ENCODE data around the gene PTPRA.
A peak's percentile ranks its signal among the peaks of the same experiment; 100 is the strongest.
"Not testable (repeated sequence)": the region's sequence is repeated elsewhere in the genome, so short reads cannot be mapped to it uniquely, and the experiment has no call there.

Gene PTPRA

DNA sequence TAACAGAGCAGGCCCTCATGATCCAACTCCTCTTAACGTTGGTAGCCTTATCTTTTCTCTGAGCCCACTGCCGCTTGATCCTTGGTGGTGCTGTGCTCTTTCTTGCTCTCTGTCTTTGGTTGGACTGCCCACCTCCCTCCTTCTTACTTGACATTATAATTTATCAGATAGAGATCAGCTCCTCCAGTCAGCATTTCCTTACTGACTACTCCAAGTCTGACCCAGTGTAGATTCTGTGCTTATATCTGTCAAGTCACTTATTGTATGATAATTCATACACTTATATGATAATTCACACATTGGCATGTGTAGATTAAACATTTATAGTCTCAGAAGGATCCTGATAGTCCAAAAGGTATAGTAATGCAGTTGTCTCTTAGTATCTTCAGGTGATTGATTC lies 18.1 kb downstream of the PTPRA start:
- no peak for DNase-seq

DNA sequence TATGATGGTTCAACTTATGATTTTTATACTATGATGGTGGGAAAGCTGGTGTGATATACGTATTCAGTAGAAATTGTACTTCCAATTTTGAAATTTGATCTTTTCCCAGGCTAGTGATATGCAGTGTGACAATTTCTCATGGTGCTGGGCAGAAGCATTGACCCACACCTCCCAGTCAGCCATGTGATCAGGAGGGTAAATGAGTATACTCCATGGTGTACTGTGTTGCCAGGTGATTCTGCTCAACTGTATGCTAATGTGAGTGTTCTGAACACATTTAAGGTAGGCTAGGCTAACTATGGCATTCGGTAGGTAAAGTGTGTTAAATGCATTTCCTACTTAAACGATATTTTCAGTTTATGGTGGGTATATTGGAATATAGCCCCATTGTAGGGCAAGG lies 19.1 kb downstream of the PTPRA start:
- no peak for DNase-seq

DNA sequence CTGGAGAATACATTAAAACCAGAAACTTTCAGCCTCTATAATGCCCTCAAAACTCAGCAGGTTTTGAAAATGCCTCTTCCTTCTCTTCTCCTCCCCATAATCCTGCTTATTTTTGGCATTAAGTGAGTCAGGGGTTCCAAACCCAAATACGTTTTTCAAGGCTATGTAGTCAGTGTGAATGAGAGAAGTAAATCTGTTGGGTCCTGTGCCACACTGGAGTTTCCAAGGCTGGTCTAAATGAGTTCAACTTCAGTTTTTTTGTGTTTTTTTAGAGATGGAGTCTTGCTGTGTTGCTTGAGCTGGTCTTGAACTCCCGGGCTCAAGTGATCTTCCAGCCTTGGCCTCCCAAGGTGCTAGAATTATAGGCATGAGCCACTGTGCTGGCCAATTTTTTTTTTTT lies 20.9 kb downstream of the PTPRA start:
- DNase-seq, result no peak

DNA sequence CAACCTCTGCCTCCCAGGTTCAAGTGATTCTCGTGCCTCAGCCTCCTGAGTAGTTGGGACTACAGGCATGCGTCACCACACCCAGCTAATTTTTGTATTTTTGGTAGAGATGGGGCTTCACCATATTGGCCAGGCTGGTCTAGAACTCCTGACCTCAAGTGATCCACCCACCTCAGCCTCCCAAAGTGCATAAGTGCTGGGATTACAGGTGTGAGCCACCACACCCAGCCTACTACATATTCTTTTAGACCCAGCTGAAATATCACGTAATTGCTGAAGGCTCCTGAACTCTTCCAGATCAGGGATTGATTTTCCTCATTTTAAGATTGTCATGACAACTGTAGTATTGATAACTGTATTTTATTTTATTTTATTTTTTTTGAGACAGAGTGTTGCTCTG lies 21.9 kb downstream of the PTPRA start:
- not testable (repeated sequence) for DNase-seq

DNA sequence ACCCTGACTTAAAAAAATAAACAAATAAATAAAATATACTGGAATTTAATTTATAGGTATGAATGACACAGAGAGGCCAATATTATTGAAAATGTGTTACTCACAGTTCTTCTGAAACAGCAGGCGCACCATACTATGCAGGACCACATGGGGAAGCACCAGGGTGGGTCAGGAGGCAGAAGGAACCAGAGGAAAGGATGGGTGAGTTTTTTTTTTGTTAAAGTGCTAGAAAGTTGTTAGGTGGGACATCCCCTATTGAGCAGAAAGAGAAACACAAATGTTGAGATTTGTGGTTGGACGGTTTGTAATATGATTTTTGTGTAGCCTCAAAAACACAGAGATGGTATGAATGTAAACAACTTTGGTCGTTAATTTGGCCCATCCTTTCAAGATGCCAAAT lies 26.0 kb downstream of the PTPRA start:
- DNase-seq, result no peak

DNA sequence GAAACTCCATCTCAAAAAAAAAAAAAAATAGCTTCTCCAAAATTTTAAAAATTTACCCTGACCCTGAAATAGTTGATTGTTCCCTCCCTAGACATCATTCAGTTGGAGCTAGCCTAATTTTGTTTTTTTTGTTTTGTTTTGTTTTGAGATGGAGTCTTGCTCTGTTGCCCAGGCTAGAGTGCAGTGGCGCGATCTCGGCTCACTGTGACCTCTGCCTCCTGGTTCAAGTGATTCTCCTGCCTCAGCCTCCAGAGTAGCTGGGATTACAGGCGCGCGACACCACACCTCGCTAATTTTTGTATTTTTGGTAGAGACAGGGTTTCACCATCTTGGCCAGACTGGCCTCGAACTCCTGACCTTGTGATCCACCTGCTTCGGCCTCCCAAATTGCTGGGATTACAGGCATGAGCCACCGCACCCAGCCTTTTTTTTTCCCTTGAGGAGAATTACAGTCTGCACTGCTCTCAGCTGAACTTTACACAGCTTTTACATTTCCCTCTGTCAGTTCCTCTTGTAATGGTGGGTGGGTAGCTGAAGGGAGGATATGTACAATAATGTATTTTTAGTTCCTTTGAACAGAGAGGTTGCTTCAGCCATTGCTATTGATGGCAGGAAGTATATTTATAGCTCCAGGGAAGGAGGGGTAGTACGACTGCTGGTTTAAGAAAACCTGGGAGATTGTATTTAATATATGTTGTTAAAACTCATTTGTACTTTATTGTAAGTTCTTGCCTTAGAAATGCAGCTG lies 27.7 kb downstream of the PTPRA start:
- peak; percentile 75 for DNase-seq

DNA sequence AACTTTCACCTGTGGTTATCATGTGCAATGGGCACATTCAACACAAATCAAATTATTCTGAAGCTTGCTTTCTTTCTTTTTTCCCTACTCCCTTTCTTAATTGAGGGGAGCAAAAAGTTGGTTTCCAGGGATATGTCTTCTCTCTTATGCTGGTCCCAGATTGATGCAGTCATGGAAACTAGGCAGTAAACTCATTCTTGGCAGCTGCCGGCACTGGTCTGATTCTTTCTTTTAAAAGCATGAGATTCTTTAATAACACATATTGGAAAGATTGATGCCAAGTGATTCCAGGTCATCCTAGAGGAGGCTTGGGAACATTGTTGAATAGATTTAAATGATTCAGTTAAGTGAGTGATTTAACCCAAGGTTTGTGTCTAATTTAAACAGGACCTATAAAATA lies 29.0 kb downstream of the PTPRA start:
- no peak for DNase-seq

DNA sequence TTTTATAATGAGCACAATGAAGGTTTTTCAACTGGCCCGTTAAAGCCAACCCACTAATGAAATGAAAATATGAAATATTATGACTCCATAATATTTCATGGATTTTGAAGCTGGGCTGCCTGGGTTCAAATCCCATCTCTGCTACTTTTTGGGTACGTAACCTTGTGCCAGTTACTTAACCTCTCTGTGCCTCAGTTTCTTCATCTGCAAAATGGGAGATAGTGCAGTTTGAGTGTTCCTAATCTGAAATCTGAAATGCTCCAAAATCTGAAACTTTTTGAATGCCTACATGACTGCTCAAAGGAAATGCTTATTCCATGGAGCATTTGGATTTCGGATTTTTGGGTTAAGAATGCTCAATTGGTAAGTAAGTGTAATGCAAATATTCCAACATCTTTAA lies 29.5 kb downstream of the PTPRA start:
- DNase-seq, result no peak

DNA sequence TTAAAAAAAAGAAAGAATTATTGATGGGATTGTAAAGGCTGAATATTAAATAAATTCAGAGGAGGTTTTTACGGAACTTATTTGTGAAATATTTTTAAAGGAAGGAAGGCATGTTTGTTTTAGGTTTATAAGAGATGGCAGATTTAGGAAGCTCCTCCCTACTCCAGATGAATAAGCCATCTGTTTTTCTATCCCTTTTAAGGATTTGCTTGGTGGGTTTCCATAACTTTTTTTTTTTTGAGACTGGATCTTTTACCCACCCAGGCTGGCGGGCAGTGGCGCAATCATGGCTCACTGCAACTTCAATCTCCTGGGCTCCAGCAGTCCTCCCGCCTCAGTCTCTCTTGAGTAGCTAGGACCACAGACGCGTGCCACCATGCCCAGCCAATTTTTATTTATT lies 30.4 kb downstream of the PTPRA start:
- DNase-seq, result no peak

DNA sequence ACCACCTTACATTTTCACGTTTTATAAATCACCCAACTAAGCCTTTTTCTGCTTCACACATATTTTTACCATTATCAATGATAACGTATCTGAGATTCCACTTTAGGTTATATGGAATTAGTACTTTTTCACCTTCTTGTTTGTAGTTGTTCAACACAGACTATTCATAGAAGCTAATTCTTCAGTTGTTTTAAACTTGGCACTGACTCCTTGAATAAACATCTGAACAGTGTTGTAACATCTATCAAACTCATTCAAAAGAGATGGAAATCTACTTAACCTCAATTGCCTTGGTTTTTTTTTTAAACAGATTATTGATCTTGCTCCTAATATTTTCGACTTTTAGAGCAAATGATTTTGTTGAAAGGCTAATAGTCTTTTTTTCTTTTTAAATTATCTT lies 34.2 kb downstream of the PTPRA start:
- no peak for DNase-seq

DNA sequence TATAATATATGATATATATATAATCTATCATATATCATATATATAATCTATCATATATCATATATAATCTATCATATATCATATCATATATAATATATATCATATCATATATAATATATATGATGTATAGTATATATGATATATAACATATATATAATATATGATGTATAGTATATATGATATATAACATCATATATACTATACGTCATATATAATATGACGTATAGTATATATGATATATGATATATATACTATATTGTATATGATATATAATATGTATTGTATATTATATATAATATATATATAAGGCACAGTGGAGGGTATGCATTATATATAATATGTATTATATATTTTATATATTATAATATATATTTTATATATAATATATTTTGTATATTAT lies 36.7 kb downstream of the PTPRA start:
- DNase-seq, result no peak

DNA sequence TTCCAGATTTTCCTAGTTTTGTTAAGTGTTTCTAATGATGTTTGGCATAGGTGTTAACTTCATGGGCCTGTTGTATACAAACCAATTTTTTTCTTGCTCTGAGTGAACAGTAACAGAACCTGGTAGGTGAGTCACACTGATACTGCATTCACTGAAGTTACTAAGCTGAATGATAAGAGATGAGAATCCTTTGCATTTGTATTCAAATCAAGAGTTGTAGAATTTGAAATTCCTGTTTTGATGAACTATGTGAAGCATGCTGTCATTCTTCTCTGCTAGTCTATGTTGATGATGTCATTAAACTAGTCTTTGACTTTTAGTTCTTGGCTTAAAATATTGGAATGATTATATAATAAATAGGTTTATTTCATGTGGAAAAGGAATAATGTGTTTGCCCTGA lies 37.9 kb downstream of the PTPRA start:
- no peak for DNase-seq

DNA sequence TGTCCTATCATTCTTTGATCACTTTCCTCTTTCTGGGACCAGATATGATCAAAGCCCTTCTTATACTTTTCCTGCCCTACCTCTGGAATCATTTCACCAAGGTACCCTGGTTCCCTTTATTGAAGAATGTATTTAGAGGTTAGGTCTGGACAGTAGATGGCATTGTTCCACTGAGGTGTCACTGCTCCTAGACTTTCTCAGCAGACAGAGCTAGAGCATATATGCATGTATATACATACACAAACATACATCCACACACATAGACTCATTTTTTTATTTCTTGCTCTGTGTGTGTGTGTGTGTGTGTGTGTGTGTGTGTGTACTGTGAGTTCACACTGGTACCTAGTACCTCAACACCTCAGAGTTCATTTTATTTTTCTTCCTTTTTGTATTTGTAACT lies 40.9 kb downstream of the PTPRA start:
- DNase-seq, result no peak

DNA sequence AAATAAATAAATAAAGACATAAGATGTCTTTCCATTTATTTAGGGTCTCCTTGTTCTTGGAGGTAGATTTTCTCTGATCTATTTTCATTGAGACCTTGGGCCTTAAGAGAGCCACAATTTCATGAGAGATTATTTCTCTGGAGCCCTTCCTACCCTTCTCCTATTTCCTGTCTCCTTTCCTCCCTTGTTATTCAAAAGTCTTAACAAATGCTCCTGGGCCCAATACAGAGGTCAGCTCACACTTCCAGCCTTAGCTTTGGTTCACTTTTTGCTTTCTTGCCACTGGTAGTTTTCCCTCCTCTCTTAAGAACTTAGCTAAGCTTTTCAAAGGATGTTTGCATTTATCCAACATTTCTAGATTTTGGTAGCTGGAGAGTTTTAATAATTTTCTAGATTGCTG lies 44.0 kb downstream of the PTPRA start:
- DNase-seq, result no peak

DNA sequence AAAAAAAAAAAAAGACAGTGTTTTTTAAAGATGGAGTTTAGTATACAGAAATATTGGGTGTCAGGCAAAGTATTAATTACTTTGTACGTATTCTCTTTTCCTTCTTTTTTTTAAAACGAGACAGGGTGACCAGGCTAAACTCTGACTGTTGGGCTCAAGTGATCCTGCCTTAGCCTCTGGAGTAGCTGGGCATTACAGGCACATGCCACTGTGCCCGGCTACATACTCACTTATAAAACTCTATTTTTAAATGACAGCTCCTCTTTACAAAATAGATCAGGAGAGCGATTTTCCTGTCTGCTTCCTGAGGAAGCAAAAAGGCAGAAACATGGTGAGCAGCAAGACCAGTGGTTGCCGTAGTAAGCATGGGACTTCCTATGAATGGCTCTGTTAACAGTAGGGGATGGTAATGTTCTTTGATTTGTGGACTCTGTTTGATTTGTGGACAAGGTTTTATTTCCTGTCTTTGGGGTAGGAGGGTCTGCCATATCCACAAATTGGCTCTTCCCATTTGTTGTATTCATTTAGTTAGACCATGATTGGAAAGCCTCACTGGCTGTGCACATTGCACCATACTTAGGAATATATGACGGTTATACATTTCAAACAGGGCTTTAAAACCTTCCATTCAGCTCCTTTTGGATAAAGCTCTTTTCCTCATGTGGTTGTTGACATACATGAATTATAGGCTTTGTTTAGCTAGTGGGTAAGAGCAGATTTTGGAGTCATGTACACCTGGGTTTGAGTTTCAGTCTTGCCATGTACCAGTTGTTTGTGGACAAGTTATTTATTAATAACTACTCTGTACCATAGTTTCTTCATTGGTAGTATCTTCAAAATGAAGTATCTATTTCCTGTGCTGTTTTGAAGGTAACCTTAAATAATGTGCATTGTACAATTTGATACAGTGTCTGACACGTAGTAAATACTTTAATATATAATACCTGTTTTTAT lies 45.1 kb downstream of the PTPRA start:
- DNase-seq, result no peak

DNA sequence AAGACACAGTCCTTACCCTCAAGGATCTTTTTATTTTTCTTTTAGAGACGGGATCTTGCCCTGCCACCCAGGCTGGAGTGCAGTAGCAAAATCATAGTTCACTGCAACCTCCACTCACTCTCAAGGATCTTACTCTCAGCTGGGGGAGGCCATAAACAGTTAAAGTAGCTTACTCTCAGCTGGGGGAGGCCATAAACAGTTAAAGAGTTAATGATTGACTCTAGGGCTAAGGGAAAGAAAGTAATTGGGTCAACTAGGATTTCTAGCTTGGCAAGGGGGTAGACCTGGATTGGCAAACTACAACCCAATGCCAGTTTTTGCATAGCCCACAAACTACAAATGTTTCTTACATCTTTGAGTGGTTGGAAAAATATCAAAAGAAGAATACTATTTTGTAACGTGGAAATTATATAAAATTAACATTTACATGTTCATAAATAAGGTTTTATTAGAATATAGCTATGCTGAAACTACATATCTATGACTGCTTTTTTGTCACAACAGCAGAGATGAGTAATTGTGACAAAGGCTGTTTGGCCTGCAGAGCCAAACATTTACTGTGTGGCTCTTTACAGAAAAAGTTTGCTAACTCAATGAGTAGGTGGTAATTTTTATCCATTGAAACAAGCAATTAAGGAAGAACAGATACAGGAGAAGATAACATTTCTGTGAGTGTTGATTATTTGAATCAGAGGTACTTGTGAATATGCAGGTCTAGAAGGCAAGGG lies 46.4 kb downstream of the PTPRA start:
- no peak for DNase-seq

DNA sequence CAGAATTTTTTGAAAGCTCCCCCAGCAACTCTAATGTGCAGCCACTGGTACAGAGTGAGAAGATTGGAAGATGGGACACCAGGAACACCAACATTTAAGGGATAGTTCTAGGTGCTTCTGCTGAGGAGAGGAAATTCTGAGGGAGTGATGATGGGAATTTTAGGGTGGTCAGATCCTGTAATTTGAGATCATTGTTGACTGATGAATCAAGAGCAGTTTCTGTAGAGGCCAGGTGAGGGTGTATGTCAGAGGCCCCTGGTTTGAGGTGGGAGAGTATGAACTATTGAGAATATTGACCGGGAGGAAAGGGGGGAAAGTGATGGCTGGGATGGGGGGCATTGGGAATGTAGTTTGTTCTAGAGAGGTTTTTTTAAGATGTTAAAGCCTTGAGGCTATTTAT lies 47.2 kb downstream of the PTPRA start:
- no peak for DNase-seq

DNA sequence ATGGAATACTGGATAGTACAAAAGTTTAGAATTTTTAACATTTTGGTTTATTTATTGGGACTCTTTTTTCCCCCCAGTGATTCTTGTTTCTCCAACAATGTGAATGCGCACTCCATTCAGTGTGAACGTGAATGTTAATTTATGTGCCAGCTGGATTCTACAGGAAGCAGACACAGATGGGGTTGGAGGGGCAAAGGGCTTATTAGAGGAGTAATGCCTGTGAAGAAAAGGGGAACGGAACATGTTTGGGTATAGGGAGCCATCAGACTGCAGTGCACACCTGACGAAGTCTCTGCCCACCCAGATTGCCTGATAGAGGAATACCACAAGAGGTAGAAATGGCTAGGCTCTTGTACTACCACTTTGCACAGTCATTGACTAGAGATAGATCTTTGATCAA lies 48.2 kb downstream of the PTPRA start:
- no peak for DNase-seq

DNA sequence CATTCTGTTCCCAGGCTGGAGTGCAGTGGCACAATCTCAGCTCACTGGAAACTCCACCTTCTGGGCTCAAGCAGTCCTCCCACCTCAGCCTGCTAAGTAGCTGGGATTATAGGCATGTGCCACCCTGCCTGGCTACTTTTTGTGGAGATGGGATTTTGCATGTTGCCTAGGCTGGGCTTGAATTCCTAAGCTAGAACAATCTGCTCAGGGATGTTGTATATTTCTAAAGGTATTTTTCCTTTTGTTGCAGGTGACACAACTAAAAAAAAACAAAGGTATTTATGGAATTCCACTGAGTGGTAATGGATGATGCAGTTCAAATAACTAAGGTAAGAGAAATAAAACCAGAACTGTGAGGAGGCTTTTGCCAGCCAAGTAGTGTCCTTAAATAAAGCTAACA lies 49.7 kb downstream of the PTPRA start:
- DNase-seq, result no peak

DNA sequence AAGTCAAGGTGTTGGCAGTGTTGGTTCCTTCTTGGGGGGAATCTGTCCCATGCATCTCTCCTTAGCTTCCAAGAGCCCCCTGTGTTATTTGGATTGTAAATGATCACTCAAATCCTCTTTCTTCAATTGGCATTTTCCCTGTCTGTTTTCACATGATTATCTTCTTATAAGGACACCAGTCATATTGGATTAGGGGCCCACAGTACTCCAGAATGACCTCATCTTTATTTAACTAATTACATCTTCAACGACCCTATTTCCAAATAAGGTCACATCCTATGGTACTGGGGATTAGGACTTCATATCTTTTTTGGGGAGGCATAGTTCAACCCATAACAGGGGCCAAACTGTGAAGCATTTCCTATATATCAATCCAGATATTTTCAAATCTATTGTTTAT lies 57.3 kb downstream of the PTPRA start:
- no peak for DNase-seq

DNA sequence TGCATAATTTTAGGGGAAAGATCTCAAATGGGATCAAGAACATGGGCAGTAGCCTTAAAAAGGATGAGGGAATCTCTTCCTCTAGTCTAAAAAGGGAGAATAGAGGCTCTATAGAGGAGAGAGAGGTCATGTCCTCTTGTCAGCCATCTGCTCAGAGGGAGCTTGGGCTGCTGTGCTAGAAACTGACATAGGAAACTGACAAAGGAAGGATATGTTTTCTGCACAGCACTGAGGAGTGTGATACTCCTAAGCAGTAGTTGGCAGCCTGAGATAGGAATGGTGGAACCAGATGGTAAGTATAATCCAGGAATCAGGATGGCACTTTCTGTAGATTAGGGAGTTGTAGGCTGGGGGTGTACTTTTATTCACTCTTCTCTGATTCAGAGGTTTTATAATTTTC lies 59.2 kb downstream of the PTPRA start:
- no peak for DNase-seq

DNA sequence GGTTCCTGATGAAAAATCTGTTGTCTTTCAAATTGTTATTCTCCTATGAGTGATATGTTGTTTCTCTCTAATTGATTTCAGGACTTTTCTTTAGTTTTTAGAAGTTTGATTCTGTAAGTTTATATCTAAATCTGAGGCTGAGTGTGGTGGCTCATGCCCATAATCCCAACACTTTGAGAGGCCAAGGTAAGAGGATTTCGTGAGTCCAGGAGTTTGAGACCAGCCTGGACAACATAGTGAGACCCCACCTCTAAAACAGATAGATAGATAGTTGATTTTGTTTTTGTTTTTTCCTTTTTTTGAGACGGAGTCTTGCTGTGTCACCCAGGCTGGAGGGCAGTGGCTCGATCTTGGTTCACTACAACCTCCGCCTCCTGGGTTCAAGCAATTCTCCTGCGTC lies 64.6 kb downstream of the PTPRA start:
- DNase-seq, result no peak

DNA sequence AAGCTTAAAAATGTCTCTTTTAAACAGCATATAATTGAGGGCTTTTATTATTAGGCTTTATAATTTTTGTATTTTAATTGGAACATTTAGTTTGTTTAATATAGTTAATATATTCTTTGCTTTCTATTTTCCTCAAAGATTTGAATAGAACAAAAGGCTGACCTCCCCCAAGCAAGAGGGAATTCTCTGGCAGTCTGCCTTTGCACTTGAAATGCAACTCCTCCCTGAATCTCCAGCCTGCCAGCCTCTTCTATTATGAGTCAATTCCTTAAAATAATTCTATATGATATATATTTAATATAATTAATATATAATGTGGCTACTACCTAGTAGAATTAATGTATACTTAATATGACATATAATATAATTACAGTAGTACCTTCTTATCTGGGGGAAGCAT lies 69.2 kb downstream of the PTPRA start:
- DNase-seq, result no peak
